ENCODE measurements around the gene GPR183.

Gene GPR183

DNA sequence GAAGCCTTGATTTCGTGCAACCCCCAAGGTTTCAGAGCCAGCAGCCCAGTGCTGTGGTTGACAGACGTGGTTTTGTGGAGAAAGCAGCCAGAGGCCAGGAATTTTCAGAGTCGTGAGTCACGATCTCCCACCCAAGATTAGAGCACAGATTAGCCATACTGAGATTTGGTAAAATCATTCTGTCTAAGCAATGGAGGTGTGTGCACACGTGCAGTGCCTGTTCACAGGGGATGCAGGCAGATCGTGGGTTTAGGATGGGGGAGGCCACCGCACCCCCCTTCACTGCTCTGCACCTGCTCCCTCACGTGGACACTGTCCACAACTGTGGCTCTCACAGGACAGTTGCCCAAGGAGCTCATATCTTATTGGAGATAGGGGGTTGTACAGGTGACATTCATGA lies 46.6 kb upstream of the GPR183 start:
- peaks cover 0 to 23% of the 10 kb centered on the region in 2 experiments; a peak in 1 of 3 replicates for H3K36me3 ChIP-seq (ENCODE audit: control insufficient read depth in 2 of 2, insufficient read depth in 1 of 2, low read length in 2 of 2)
- no peaks in the 10 kb centered on the region for H3K4me1 ChIP-seq (ENCODE audit: control insufficient read depth, insufficient read depth, low read length)
- TF ChIP-seq ZNF404 (tag by site-specific recombination; IDR thresholded peaks at IDR 0.05) = no peak
- TF ChIP-seq, protein P1, sequence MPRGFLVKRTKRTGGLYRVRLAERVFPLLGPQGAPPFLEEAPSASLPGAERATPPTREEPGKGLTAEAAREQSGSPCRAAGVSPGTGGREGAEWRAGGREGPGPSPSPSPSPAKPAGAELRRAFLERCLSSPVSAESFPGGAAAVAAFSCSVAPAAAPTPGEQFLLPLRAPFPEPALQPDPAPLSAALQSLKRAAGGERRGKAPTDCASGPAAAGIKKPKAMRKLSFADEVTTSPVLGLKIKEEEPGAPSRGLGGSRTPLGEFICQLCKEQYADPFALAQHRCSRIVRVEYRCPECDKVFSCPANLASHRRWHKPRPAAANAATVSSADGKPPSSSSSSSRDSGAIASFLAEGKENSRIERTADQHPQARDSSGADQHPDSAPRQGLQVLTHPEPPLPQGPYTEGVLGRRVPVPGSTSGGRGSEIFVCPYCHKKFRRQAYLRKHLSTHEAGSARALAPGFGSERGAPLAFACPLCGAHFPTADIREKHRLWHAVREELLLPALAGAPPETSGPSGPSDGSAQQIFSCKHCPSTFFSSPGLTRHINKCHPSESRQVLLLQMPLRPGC (tag by site-specific recombination; IDR thresholded peaks at IDR 0.05) = no peak
- TF ChIP-seq, protein P2, sequence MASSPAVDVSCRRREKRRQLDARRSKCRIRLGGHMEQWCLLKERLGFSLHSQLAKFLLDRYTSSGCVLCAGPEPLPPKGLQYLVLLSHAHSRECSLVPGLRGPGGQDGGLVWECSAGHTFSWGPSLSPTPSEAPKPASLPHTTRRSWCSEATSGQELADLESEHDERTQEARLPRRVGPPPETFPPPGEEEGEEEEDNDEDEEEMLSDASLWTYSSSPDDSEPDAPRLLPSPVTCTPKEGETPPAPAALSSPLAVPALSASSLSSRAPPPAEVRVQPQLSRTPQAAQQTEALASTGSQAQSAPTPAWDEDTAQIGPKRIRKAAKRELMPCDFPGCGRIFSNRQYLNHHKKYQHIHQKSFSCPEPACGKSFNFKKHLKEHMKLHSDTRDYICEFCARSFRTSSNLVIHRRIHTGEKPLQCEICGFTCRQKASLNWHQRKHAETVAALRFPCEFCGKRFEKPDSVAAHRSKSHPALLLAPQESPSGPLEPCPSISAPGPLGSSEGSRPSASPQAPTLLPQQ (tag by site-specific recombination; IDR thresholded peaks at IDR 0.05) = no peak
- no peak for TF ChIP-seq ZNF157 (tag by site-specific recombination; IDR thresholded peaks at IDR 0.05)
- TF ChIP-seq, protein P3, sequence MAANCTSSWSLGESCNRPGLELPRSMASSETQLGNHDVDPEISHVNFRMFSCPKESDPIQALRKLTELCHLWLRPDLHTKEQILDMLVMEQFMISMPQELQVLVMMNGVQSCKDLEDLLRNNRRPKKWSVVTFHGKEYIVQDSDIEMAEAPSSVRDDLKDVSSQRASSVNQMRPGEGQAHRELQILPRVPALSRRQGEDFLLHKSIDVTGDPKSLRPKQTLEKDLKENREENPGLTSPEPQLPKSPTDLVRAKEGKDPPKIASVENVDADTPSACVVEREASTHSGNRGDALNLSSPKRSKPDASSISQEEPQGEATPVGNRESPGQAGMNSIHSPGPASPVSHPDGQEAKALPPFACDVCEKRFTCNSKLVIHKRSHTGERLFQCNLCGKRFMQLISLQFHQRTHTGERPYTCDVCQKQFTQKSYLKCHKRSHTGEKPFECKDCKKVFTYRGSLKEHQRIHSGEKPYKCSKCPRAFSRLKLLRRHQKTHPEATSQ (tag by site-specific recombination; IDR thresholded peaks at IDR 0.05) = no peak
- TF ChIP-seq ZNF10 (tag by site-specific recombination; IDR thresholded peaks at IDR 0.05) = no peak
- TF ChIP-seq ZNF350 (tag by site-specific recombination; IDR thresholded peaks at IDR 0.05) = no peak
- no peak for TF ChIP-seq ZNF623 (tag by site-specific recombination; IDR thresholded peaks at IDR 0.05)
- no peak for TF ChIP-seq SETDB1 (IDR thresholded peaks at IDR 0.05; ENCODE audit: insufficient read length, low read length)
- no peak for TF ChIP-seq ZNF548 (tag by site-specific recombination; IDR thresholded peaks at IDR 0.05)
- no peak for TF ChIP-seq ZSCAN30 (tag by site-specific recombination; IDR thresholded peaks at IDR 0.05)
- TF ChIP-seq, protein P4, sequence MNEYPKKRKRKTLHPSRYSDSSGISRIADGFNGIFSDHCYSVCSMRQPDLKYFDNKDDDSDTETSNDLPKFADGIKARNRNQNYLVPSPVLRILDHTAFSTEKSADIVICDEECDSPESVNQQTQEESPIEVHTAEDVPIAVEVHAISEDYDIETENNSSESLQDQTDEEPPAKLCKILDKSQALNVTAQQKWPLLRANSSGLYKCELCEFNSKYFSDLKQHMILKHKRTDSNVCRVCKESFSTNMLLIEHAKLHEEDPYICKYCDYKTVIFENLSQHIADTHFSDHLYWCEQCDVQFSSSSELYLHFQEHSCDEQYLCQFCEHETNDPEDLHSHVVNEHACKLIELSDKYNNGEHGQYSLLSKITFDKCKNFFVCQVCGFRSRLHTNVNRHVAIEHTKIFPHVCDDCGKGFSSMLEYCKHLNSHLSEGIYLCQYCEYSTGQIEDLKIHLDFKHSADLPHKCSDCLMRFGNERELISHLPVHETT (tag by site-specific recombination; IDR thresholded peaks at IDR 0.05) = no peak
- no peak for TF ChIP-seq ZNF292 (tag by site-specific recombination; IDR thresholded peaks at IDR 0.05; ENCODE audit: borderline replicate concordance, low read depth)
- no peak overlapping the region for H3K27ac ChIP-seq (ENCODE audit: extremely low read depth, low read depth, low read length)
- H3K4me3 ChIP-seq (ENCODE audit: low read depth, low read length) = no peak overlapping the region
- ChIA-PET CTCF (interaction anchor here (0.6 kb wide), 1 partner anchor 18 kb away, joined by 4 read pairs; no protein-coding TSS in a partner anchor), POLR2A (no interaction called here)
- no peaks in the 10 kb centered on the region for H3K9me3 ChIP-seq (ENCODE audit: control insufficient read depth, insufficient read depth, low read depth, low read length)

DNA sequence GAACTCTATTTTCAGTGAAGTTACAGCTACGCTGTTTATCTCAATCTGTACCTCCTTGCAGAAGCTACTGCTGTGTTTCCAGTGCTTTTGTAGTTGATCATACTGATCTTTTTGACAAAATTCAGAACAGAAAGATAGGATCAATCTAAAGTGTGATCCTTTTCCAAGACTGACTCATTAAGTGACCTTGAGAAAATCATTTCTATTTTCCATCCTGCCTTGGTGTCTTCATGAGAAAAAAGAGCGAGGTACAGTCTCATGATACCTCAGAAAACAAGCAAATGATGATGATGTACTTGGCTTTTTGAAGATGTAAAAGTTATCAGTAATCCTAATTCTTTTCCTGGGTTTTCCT lies 46.0 kb upstream of the GPR183 start:
- no peaks in the 10 kb centered on the region for H3K4me1 ChIP-seq (ENCODE audit: control insufficient read depth, insufficient read depth, low read length)
- H3K27ac ChIP-seq (ENCODE audit: extremely low read depth, low read depth, low read length) = no peak overlapping the region
- TF ChIP-seq, protein P2 (tag by site-specific recombination; IDR thresholded peaks at IDR 0.05) = no peak
- no peak for TF ChIP-seq ZIC2 (tag by site-specific recombination; IDR thresholded peaks at IDR 0.05)
- TF ChIP-seq, protein P5, sequence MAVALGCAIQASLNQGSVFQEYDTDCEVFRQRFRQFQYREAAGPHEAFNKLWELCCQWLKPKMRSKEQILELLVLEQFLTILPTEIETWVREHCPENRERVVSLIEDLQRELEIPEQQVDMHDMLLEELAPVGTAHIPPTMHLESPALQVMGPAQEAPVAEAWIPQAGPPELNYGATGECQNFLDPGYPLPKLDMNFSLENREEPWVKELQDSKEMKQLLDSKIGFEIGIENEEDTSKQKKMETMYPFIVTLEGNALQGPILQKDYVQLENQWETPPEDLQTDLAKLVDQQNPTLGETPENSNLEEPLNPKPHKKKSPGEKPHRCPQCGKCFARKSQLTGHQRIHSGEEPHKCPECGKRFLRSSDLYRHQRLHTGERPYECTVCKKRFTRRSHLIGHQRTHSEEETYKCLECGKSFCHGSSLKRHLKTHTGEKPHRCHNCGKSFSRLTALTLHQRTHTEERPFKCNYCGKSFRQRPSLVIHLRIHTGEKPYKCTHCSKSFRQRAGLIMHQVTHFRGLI (tag by site-specific recombination; IDR thresholded peaks at IDR 0.05) = no peak
- TF ChIP-seq, protein P6, sequence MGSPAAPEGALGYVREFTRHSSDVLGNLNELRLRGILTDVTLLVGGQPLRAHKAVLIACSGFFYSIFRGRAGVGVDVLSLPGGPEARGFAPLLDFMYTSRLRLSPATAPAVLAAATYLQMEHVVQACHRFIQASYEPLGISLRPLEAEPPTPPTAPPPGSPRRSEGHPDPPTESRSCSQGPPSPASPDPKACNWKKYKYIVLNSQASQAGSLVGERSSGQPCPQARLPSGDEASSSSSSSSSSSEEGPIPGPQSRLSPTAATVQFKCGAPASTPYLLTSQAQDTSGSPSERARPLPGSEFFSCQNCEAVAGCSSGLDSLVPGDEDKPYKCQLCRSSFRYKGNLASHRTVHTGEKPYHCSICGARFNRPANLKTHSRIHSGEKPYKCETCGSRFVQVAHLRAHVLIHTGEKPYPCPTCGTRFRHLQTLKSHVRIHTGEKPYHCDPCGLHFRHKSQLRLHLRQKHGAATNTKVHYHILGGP (tag by site-specific recombination; IDR thresholded peaks at IDR 0.05) = no peak
- TF ChIP-seq SP3 (tag by site-specific recombination; IDR thresholded peaks at IDR 0.05) = no peak
- TF ChIP-seq, protein P7, sequence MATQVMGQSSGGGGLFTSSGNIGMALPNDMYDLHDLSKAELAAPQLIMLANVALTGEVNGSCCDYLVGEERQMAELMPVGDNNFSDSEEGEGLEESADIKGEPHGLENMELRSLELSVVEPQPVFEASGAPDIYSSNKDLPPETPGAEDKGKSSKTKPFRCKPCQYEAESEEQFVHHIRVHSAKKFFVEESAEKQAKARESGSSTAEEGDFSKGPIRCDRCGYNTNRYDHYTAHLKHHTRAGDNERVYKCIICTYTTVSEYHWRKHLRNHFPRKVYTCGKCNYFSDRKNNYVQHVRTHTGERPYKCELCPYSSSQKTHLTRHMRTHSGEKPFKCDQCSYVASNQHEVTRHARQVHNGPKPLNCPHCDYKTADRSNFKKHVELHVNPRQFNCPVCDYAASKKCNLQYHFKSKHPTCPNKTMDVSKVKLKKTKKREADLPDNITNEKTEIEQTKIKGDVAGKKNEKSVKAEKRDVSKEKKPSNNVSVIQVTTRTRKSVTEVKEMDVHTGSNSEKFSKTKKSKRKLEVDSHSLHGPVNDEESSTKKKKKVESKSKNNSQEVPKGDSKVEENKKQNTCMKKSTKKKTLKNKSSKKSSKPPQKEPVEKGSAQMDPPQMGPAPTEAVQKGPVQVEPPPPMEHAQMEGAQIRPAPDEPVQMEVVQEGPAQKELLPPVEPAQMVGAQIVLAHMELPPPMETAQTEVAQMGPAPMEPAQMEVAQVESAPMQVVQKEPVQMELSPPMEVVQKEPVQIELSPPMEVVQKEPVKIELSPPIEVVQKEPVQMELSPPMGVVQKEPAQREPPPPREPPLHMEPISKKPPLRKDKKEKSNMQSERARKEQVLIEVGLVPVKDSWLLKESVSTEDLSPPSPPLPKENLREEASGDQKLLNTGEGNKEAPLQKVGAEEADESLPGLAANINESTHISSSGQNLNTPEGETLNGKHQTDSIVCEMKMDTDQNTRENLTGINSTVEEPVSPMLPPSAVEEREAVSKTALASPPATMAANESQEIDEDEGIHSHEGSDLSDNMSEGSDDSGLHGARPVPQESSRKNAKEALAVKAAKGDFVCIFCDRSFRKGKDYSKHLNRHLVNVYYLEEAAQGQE (tag by site-specific recombination; IDR thresholded peaks at IDR 0.05) = no peak
- H3K9me3 ChIP-seq (ENCODE audit: control insufficient read depth, insufficient read depth, low read depth, low read length) = no peaks in the 10 kb centered on the region
- H3K36me3 ChIP-seq (ENCODE audit: control insufficient read depth in 2 of 2, insufficient read depth in 1 of 2, low read length in 2 of 2) = peaks cover 0 to 23% of the 10 kb centered on the region in 2 experiments; a peak in 1 of 3 replicates
- H3K4me3 ChIP-seq (ENCODE audit: low read depth, low read length) = no peak overlapping the region
- CTCF ChIA-PET = no interaction called here
- POLR2A ChIA-PET = no interaction called here
